ENCODE results near the gene MAT2A. TPM values are rescaled to one million over a fixed set of nuclear protein-coding genes. Genes with fewer than 3 reads are reported as not detected.
A peak's percentile ranks its signal among the peaks of the same experiment; 100 is the strongest.

The MAT2A gene
- total and polyA plus RNA-seq, 9 of the 15 experiments (the other 6 are each of a cell fraction or from before 2014, with no cell fraction given) = 130 to 1,027 (median 240) TPM

DNA sequence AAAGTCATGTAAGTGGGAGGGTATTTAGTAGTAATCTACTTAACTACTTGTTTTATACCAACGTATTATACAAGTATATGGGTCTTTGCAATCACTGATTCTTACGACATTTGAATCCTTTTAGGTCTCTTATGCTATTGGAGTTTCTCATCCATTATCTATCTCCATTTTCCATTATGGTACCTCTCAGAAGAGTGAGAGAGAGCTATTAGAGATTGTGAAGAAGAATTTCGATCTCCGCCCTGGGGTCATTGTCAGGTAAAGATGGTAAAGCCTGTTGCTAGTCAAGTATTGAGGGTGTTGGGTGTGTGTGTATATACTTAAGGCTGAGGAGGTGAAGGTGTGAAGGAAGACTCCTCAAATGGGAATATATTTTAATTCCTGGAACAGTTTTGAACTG lies 3.8 kb downstream of the MAT2A start:
- WGBS (ENCODE audit: insufficient coverage, low coverage, missing lambda C conversion rate) = 87% methylated on average over 4 of the region's 4 CpGs
- Histone ChIP-seq H3K27me3 (ENCODE audit: control insufficient read depth in 2 of 2, insufficient read depth in 2 of 2, low read length in 2 of 2) (no peaks in the 10 kb centered on the region), H2AFZ (ENCODE audit: low read depth, low read length) (no peak overlapping the region), H3K9me1 (ENCODE audit: control insufficient read depth, insufficient read depth, low read length) (peaks cover 3% of the 10 kb centered on the region), H3K4me3 (no peak overlapping the region; the same call in 1 of the 2 replicates), H3K9me3 (replicated peaks; ENCODE audit: control insufficient read depth, insufficient read depth, low read depth, low read length) (no peaks in the 10 kb centered on the region), H3K4me2 (ENCODE audit: insufficient read depth, low read length) (peak overlapping the region; percentile 98; the same call in 1 of the 2 replicates), H3K36me3 (ENCODE audit: control insufficient read depth, insufficient read depth, low read length) (peaks cover 68% of the 10 kb centered on the region), H3K9ac (ENCODE audit: insufficient read depth in 1 of 2, low read depth in 2 of 2, low read length in 2 of 2) (peak overlapping the region; percentile 30 to 100; a peak in 2 of 4 replicates), H4K20me1 (replicated peaks; ENCODE audit: control insufficient read depth, insufficient read depth, low read length) (peaks cover 42% of the 10 kb centered on the region), H3K79me2 (ENCODE audit: control insufficient read depth, insufficient read depth, low read length) (peaks cover 54% of the 10 kb centered on the region), H3K27ac (ENCODE audit: extremely low read depth, low read depth, low read length) (peak overlapping the region; percentile 31; the same call in 1 of the 3 replicates), H3K4me1 (replicated peaks in 1 of 2; ENCODE audit: control insufficient read depth in 2 of 2, insufficient read depth in 2 of 2, low read length in 2 of 2) (peaks cover 6 to 22% of the 10 kb centered on the region in 2 experiments)
- in situ Hi-C loops (cut with MboI) (no loop called here), intact Hi-C loops (cut with micrococcal nuclease) (no loop called here)
- FAIRE-seq (no peak), ATAC-seq (no peak), DNase-seq (ENCODE audit: extremely low read depth in 1 of 4, low spot score in 3 of 4) (no peak)
- ChIA-PET CTCF (ENCODE audit: low intra/inter-chr PET ratio) (no interaction called here), POLR2A (interaction anchor here (0.5 to 24.3 kb wide), 7 partner anchors 10 to 159 kb away, joined by 3 to 1576 read pairs (median 7); partner anchors contain the start of genes CAPG, GGCX and SH2D6)
- no TSS peak for BruUV-seq (replicated peaks)
- TF ChIP-seq SMARCE1 (IDR thresholded peaks at IDR 0.05) (no peak), SMC3 (conservative IDR thresholded peaks at IDR 0.05; ENCODE audit: insufficient read depth, low read depth, low read length) (no peak), BDP1 (IDR thresholded peaks at IDR 0.05; ENCODE audit: insufficient read depth, insufficient read length) (no peak), CBFB (CRISPR knock-in tag; IDR thresholded peaks at IDR 0.05) (no peak), KAT8 (IDR thresholded peaks at IDR 0.05; ENCODE audit: low read depth) (no peak), ZNF57 (CRISPR knock-in tag; IDR thresholded peaks at IDR 0.05) (no peak), CTBP1 (IDR thresholded peaks at IDR 0.05; ENCODE audit: borderline replicate concordance) (no peak), SUPT5H (IDR thresholded peaks at IDR 0.05) (peak; percentile 26; the same call in 1 of the 2 replicates), EWSR1 (IDR thresholded peaks at IDR 0.05; ENCODE audit: borderline replicate concordance, low read depth, partially characterized antibody) (peak; percentile 32), THRAP3 (IDR thresholded peaks at IDR 0.05; ENCODE audit: borderline replicate concordance) (peak; percentile 59; the same call in 1 of the 2 replicates), CC2D1A (IDR thresholded peaks at IDR 0.05) (no peak), FIP1L1 (IDR thresholded peaks at IDR 0.05; ENCODE audit: low read depth, low read length, poor library complexity, severe bottlenecking) (no peak), MCM7 (IDR thresholded peaks at IDR 0.05) (no peak)
- TF ChIP-seq, protein P1, sequence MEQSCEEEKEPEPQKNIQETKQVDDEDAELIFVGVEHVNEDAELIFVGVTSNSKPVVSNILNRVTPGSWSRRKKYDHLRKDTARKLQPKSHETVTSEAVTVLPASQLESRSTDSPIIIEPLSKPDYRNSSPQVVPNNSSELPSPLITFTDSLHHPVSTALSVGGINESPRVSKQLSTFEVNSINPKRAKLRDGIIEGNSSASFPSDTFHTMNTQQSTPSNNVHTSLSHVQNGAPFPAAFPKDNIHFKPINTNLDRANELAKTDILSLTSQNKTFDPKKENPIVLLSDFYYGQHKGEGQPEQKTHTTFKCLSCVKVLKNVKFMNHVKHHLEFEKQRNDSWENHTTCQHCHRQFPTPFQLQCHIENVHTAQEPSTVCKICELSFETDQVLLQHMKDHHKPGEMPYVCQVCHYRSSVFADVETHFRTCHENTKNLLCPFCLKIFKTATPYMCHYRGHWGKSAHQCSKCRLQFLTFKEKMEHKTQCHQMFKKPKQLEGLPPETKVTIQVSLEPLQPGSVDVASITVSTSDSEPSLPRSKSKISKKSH (CRISPR knock-in tag; IDR thresholded peaks at IDR 0.05) = no peak
- TF ChIP-seq, protein P2, sequence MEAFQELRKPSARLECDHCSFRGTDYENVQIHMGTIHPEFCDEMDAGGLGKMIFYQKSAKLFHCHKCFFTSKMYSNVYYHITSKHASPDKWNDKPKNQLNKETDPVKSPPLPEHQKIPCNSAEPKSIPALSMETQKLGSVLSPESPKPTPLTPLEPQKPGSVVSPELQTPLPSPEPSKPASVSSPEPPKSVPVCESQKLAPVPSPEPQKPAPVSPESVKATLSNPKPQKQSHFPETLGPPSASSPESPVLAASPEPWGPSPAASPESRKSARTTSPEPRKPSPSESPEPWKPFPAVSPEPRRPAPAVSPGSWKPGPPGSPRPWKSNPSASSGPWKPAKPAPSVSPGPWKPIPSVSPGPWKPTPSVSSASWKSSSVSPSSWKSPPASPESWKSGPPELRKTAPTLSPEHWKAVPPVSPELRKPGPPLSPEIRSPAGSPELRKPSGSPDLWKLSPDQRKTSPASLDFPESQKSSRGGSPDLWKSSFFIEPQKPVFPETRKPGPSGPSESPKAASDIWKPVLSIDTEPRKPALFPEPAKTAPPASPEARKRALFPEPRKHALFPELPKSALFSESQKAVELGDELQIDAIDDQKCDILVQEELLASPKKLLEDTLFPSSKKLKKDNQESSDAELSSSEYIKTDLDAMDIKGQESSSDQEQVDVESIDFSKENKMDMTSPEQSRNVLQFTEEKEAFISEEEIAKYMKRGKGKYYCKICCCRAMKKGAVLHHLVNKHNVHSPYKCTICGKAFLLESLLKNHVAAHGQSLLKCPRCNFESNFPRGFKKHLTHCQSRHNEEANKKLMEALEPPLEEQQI (IDR thresholded peaks at IDR 0.05) = 0 out of 2 replicates have a peak, but pooled peaks have one; percentile 45
- TF ChIP-seq, protein P3, sequence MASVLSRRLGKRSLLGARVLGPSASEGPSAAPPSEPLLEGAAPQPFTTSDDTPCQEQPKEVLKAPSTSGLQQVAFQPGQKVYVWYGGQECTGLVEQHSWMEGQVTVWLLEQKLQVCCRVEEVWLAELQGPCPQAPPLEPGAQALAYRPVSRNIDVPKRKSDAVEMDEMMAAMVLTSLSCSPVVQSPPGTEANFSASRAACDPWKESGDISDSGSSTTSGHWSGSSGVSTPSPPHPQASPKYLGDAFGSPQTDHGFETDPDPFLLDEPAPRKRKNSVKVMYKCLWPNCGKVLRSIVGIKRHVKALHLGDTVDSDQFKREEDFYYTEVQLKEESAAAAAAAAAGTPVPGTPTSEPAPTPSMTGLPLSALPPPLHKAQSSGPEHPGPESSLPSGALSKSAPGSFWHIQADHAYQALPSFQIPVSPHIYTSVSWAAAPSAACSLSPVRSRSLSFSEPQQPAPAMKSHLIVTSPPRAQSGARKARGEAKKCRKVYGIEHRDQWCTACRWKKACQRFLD (CRISPR knock-in tag; IDR thresholded peaks at IDR 0.05) = no peak
- TF ChIP-seq, protein P4, sequence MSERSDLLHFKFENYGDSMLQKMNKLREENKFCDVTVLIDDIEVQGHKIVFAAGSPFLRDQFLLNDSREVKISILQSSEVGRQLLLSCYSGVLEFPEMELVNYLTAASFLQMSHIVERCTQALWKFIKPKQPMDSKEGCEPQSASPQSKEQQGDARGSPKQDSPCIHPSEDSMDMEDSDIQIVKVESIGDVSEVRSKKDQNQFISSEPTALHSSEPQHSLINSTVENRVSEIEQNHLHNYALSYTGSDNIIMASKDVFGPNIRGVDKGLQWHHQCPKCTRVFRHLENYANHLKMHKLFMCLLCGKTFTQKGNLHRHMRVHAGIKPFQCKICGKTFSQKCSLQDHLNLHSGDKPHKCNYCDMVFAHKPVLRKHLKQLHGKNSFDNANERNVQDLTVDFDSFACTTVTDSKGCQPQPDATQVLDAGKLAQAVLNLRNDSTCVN (CRISPR knock-in tag; IDR thresholded peaks at IDR 0.05) = 0 out of 2 replicates have a peak, but pooled peaks have one; percentile 35

All from K562 (cell line).